GM10847 (cell line): ENCODE data around the gene AP1AR.

Experiments used
- POLR2A ChIP-seq: IDR thresholded peaks from 2 replicates; pipeline ENCODE4 v1.6.1; 2011; ENCODE audit not compliant: insufficient read length; ENCODE audit errors: extremely low read depth

Gene AP1AR

DNA sequence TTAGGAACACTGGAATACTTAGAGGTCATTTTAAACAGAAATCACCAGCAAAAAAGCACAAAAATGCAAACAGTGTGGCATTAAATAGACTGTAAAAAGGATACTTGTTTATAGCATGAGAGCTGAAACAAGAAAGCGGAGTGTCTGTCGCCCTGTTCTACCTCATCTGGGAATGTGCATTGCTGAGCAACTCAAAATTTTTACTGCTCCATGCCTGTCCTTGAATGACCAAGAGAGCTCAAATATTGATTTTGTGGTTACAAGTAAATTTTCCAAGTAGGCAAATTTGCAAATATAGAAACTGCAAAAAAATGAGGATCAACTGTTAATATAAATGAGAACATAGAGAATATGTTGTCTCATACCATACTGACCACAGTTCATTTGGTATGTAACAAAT, 25.5 kb downstream of the AP1AR start:
- no peak for TF ChIP-seq POLR2A

DNA sequence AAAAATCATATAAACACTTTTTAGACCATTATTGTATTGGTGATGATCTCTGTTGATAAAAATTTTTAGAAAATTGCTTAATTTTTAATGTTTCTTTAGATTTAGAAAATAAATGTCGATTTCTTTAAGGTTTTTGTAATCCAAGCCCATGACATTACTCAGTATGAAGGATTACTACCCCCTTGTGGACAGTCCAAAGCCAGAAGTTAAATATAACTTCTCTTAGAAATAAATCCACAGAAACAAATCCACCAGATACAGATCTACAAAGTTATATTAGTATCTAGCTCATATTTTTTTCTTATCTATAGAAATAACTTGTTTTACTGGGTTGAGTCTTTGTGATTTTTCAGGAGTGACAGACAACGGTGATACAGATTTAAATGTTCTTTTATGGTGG, 35.2 kb downstream of the AP1AR start:
- no peak for TF ChIP-seq POLR2A

DNA sequence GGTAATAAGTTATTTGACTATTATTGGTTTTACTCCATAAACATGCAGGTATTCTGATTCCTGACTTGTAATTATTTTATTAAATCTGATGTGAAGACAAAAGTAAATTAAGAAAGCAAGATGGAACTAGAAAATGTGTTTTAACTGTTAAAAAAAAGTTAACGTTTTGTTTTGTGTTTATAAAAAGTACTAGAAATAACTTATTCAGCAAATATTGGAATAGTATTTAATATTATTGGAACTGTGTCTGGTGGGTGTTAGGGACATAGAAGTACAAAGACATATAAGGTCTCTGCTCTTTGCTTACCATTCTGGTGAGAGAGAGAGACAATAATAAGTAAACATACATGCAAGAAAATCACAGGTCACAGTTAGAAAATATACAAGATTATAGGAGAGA, 38.5 kb downstream of the AP1AR start:
- TF ChIP-seq POLR2A, result no peak

DNA sequence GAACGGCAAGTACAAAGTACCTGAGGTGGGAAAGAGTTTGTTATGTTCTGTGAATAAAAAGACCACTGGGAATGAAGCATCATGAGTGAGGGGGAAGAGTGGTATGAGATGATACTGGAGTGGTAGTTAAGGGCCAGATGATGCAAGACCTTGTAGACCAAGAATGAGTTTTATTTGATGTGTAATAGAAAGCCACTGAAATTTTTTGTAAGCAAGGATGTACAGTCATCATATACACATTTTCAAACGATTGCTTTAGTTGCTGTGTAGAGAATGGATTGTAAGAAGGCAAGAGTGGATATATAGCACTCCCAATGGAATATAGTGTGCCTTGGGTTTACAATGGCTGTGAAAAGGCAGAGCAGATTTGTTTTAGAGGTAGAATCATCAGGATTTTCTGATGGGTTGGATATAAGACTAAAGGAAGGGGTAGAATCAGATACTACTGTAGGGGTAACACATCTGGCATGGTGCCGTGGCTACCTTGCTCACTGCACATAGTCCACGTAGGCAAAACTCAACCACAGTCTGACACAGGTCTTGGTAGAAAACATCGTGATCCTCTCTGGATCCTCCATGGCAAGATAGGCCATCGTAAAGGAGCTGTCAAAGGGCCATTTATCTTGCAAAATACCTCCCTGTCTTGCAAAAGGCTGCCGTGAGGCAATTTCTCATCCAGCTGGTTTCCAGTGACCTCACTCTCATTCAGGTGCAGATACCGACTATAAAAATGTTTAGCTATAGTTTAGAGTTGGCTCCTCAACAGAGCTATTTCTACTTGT, 39.2 kb downstream of the AP1AR start:
- TF ChIP-seq POLR2A, result no peak

DNA sequence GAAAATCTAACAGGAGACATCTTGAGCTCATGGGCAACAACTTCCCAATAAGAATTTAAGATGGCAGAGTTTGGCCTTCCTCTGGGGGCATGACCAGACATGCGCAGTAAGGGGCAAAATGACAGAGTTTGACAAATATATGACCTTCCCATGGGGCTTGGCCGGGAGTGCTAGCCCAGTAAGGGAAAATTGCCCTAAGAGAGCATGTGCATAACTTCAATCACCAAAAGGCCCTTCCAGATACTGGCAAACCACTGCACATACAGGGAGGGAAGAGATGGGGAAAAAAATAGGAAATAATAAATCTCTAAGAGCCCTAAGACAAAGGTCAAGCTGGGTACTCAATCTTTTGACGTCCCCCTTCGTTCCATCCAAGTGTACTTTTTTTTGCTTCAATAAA, 40.7 kb downstream of the AP1AR start:
- TF ChIP-seq POLR2A, result no peak

DNA sequence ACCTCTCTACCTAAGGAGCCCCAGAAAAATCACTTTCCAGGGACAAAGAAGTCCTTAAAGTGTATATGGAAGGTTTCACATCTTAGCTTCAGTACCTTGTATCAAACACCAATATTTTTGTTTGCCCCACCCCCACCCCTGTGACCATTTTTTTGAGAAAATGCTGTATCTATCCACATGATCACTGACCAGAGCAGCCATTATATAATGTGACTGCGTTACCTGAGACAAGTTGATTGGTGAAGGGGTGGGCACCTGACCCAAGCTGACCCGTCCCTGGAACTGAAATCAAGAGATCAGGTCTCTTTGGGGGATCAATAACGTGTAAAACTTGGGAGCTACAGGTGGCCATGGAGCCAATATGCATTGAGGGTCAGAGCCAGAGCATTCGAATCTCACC, 43.4 kb downstream of the AP1AR start:
- TF ChIP-seq POLR2A, result no peak

DNA sequence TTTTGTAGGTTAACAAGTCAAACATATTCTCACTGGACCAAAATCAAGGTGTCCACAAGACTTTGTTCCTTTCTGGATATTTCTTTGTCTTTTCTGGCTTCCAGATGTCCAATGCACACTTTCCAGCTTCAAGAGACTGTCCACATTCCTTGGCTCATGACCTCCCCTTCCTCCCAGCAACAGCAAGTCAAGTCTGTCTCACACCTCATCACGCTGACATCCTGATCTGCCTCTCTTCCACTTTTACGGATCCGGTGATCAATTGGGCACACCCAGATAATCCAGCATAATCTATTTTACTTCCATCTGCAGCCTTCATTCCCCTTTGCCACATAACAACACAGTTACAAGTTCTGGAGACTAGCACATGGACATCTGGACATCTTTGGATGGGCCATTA, 44.5 kb downstream of the AP1AR start:
- TF ChIP-seq POLR2A, result no peak

DNA sequence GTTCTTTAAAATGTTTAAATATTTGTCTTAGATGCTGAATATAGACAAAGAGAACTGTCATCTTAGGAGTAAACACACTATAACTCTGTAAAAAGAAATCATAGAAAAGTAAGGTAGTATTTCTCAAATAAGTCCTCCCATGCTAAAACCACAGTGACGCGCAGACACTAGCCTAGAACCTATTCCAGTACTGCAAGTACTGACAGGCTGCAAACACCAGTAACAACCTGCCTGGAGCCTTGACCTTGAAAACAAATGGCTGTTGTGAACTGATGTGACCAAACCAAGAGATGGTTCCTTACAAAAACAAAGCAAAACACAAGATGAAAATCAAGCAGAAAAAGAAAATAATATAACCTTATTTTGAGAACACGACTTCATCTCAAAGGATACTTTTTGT, 45.6 kb downstream of the AP1AR start:
- no peak for TF ChIP-seq POLR2A

DNA sequence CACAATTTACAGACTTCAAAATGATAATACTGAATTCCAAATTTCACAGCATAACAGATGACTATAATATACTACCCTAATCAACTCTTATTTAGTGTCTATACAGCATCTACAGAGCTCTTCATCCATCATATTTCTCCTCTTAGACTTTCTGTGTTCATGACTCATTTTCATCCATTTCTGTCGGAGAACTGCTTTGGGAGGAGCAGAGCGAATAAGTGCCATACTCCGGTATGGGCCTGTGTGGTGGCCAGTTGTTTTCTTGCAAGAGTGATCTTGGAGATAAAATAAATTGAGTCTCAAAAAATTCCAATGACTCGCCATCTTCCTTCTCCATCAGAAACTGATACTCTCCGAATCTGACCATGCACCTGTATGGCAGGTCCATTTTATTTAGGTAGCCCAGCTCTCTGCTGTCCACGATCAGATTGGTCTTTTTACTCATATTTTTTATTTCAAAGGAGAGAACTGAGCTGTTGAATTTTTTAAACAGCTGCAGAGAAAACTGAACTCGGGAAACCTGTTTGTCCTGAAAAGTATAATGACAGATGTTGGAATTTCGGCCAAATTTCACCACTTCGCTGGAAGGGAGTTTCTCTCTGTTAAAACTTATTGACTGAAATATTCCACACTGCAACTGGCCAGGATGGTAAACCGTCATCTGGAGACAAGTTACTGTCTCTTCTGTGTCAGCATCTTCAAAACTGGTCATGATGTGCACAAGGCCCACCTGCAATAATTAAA, 46.3 kb downstream of the AP1AR start:
- no peak for TF ChIP-seq POLR2A

DNA sequence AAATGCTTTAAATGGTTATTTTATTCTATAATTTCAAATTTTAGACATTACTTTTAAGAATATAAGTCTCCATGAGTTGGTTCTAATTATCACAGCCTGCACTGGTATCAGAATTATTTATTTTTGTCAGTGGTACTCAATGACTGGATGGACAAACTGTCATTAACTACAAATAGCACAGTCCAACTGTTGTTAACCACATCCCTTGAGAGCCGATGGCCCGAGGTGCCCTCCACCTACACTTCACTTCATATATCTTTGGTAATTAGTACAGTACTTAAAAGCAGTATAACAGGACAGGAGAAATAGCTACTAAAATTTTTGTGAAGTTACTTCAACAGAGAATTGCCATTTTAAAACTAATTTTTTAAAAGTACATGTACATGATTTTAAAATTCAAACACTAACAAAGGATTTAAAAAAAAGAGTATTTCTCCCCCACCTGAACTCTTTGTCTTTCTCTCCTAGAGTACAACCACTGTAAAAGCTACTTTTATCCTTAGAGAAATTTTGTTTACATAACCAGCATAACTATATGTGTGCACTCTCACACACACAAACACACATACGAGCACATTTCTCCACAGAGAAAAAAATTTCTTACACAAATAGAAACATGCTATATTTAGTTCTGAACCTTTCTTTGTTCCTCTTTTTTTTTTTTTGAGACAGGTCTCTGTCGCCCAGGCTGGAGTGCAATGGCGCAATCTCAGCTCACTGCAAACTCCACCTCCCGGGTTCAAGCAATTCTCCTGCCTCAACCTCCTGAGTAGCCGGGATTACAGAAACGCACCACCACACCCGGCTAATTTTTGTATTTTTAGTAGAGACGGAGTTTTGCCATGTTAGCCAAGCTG, 47.7 kb downstream of the AP1AR start:
- no peak for TF ChIP-seq POLR2A

DNA sequence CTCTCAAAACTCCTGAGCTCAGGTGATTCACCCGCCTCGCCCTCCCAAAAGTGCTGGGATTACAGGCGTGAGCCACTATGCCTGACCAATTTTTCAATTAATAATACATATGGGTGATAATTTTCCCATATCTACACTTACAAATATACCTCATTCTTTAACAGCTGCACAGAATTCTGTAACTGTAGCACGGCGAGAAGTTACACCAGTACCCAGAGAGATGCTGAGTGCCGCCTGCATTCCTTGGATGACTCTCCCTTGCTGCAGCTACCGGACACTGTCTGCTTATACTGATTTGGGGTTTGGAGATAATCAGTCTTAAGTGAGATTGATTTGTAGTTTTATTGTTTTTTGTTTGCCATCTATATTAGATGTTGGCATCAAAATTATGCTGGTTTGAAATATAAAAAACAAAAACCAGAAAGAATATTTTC, 48.3 kb downstream of the AP1AR start:
- no peak for TF ChIP-seq POLR2A

DNA sequence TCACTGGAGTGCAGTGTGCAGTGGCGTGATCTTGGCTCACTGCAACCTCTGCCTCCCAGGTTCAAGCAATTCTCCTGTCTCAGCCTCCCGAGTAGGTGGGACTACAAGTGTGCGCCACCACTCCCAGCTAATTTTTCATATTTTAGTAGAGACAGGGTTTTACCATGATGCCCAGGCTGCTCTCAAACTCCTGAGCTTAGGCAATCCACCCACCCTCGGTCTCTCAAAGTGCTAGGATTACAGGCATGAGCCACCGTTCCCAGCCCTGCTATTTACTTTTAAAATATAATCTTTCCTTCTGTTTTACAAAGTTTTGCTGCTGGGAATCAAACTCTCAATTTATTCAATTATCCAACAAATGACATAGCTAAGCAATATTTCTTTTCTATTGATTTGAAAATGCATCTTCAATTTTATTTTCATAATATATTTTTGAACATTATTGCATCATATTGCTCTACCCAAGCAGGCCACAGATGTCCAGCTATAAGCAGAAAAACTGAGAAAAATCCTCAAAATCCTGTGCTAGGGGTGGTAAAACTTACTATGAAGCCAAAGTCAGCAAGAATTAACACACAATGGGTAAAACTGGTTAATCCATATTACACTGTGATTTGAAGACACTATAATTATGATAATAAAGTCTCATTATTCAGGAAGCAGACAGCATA, 48.9 kb downstream of the AP1AR start:
- TF ChIP-seq POLR2A, result no peak

DNA sequence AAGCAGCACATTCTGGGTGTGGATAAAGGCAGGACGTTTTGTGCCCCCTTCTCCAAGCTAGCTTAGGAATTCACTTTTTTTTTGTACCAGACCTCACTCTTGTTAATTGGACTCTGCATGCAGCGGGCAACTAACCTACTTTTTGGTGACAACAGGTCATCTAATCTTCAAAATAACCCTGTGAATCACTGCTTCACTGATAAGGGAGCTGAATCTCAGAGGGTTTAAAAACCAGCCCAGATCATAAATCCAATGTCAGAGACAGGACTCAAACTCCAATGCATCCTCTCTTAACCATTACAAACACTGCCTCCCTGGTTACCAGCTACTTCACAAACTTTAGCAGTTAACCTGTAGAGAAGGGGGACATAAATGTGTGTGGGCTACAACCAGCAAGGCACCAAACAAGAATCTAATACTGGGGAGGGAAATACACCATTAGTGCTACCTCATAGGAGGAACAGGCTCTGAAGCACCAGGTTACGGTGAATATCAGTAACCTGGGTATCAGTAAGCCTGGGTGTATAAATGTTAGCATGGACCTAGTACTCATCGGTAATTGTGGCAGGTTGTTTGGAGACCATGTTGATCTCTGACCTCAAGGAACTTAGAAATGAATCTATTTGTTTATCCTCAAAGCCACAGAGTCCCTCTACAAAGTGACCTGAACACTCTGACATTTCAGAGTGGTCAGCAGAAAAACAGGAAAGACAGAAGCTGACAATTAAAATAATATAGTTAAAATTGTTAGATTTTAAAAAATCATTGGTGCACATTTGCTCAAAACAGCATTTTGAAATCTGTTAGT, 51.5 kb downstream of the AP1AR start:
- no peak for TF ChIP-seq POLR2A

DNA sequence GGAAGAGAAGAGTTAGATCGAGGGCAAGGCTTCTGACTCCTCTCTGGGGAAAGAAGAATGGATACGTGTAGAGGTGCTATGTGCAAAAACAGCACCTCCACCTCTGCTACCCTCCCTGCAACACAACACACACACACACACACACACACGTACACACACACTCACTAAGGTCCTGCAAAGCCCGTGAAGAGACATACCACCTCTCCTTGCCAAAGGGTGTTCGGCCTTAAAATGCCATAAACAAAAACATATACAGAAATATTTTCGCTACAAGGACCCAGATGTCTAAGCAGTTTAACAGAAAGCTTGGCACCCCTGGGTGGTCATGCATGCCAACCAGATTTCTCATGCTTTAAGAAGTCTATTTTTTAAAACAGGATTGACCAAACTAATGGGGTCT, 52.6 kb downstream of the AP1AR start:
- TF ChIP-seq POLR2A, result no peak
